GM18502 (cell line): Measurements from ENCODE around the gene MYF5.
"Not testable (repeated sequence)": the region's sequence is repeated elsewhere in the genome, so short reads cannot be mapped to it uniquely, and the experiment has no call there.

ENCODE experiments used
- ATAC-seq: cut with Tn5 transposase; IDR thresholded peaks from one replicate; pipeline ENCODE4 v1.9.1; 2021; ENCODE audit warnings: mild to moderate bottlenecking; ENCODE audit not compliant: unreplicated experiment, poor library complexity

MYF5 gene

DNA sequence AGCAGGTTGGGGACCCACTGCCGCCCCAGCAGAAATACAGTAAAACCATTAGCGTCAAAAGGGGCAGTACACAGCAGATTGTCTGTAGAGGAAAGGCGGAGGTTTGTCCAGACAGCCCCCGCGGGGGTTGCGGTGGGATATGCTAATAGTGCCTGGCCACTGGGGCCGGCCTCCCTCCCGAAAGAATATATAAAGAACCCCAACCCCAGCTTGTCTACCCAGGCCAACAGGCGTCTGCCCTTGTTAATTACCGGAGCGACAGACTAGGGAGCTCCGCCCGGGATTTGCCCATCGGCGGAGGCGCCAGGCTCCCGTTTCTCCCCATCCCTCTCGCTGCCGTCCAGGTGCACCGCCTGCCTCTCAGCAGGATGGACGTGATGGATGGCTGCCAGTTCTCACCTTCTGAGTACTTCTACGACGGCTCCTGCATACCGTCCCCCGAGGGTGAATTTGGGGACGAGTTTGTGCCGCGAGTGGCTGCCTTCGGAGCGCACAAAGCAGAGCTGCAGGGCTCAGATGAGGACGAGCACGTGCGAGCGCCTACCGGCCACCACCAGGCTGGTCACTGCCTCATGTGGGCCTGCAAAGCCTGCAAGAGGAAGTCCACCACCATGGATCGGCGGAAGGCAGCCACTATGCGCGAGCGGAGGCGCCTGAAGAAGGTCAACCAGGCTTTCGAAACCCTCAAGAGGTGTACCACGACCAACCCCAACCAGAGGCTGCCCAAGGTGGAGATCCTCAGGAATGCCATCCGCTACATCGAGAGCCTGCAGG lies at the start of gene MYF5:
MYF5 (plus strand) TSS at position 217 of the 774 bp plus-strand sequence; CDS start at position 369, 152 bp downstream.
- ATAC-seq, result no peak

DNA sequence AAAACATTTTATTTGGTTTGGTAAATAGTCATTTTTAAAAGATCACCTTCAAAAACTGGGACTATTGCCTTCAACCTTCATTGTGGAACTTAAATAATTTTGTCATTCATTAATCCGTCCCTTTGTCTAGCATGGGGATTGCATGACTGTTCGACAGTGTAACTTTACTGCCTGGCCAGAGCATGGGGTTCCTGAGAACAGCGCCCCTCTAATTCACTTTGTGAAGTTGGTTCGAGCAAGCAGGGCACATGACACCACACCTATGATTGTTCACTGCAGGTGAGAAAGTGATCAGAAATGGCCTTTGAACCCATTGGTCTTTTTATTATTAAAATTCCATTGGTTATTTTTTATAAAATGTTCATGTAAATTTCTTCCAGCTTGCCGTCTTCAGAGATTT lies 46.5 kb upstream of the MYF5 start:
- no peak for ATAC-seq

DNA sequence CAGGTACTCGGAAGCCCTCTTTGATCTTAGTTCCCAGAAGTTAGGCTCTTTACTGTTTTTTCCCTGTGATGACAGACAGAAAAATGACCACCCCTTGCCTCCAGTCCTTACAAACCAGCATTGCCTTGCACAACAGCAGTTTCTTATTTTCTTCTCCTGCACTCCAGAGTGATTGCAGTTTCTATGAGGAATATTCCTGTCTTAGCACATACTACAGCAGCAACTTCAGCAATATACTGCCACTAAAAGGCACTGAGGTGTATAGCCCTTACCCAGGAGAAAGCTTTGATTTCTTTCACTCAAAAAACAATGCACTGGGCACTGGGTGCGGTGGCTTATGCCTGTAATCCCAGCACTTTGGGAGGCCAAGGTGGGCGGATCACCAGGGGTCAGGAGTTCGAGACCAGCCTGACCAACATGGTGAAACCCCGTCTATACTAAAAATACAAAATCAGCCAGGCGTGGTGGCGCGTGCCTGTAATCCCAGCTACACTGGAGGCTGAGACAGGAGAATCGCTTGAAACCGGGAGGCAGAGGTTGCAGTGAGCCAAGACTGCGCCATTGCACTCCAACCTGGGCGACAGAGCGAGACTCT lies 40.6 kb upstream of the MYF5 start:
- ATAC-seq, result not testable (repeated sequence)

DNA sequence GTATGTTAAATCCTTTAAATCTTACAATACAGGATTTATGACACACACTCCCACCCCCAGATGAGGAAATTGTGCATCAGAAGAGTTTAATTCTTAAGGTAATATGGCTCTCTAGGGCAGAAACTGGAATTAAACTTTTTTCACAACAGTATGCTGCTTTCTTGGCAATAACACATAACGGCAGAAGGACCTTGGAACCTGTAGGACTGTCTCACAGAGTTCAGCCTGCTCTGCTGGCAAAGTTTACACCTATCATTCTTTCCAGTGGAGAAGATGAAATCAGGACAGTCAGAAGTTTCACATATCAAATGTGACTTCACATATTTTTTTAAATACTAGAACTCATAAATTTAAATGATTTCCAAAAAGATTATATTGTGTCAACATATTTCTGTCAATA lies 39.9 kb upstream of the MYF5 start:
- ATAC-seq, result no peak

DNA sequence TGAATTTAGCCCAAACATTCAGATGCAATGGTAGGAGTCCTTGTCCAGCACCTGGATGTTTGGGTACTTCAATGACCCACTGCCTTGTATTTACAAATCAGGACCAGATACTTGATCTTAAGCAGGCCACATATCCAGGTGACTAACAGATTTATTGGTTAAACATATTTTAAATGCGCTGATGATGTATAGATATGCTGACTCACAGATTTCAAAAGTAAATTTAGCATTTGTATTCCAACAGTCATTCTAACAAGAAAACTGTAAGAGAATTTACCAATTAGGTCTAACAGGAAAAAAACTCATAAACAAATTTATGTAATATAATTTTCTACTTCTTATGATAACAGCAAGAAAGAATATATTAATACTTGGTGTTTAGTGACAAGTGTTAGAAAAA lies 38.7 kb upstream of the MYF5 start:
- no peak for ATAC-seq

DNA sequence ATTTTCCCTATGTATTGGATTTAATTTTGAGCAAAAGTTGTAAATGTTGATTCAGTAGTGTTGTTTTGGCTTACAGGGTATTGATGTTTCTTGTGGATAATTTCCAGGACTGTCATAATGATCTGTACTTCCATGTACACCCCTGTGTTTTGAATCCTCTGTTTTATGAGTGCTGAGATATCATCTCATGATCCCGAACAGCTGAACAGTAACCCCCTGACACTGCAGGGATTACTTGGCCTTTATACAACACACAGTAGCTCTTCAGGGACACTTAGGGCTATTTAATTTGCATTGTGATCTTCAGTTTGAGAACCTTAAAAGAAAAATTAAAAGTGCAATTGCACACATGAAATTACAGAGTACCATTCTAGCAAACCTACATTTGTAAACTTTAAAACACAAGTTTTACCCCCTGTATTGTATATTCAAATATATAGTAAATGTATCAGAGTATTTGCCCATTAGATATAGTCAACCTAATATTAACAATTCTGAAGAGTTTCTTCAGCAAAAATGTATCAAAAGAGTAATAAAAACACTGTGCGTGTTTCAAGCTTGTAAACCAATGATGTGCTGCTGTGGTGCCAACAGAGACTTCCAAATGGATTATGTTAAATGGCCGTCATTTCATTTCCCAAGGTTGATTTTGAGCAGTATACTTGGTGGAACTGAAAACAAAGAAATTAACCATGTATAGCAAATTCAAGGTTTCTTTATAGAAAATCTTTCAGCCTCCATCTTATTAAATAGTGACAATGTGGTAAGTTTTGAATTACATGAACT lies 37.2 kb upstream of the MYF5 start:
- no peak for ATAC-seq

DNA sequence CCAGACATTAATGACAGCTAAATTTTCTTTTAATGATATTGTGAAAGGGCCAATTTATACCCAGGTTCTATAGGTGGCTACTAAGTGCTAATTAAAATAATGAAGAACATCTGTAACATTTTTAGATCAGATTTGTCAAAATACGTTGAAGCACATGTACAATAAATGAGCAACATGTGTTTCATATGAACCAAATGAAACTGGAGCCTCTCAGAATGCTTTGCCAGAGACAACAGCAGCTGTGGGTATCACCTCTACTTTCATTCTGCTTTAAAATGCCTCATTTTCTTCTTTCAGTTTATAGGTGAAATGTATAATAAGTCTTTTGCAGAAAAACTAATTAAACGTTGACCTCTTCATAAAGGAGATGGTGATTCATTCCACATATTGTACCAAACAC lies 35.4 kb upstream of the MYF5 start:
- peak; percentile 94 for ATAC-seq

DNA sequence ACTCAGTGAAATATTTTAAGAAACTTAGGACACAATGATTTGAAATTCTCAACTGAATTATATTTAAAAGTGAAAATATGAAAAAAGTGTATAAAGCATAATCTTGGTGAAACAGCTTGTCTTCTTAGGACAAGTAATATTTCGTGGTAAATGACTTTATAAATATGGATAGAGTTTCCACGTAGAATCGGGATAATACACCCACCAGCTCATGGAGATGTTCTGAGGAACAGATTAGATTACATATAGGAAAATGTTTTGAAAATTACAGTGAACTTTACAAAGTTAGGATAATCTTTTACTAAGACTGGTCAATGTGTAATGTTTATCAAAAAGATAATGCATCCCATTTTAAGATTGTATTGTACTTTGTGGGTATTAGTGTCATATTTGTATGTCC lies 34.9 kb upstream of the MYF5 start:
- ATAC-seq, result no peak

DNA sequence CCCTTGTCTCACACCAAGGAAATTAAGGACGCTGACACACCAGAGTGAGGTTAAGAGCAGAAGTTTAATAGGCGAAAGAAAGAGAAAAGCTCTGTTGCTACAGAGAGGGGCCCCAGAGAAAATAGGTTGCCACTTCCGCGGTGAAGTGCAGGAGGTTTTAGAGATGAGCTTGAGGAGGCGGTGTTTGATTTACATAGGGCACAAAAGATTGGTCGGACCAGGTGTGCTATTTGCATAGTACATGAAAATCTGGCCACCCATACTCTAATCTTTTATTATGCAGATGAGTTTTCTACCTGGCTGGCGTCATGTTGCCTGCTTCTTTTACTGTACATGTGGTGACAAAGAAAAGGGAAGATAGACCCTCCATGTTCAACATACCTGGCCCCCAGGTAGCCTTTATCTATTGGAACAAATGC lies 32.6 kb upstream of the MYF5 start:
- ATAC-seq, result no peak

DNA sequence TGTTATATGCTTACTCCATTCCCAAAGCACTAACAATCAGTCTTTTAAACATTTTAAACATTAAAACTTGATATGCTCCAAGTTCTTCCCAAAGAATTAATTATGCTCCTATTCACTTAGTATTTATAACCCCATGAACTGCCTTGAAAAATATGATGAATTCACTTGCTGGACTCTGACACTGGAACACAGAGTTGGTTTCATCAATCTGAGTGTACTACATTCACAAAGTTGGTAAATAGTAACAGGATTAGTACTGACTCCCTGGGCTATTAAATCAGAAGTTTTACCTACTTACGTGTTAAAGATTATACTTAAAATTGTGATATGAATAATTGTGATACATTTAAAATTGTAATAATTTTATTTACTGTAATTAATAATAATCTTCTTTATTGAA lies 26.6 kb upstream of the MYF5 start:
- ATAC-seq, result no peak

DNA sequence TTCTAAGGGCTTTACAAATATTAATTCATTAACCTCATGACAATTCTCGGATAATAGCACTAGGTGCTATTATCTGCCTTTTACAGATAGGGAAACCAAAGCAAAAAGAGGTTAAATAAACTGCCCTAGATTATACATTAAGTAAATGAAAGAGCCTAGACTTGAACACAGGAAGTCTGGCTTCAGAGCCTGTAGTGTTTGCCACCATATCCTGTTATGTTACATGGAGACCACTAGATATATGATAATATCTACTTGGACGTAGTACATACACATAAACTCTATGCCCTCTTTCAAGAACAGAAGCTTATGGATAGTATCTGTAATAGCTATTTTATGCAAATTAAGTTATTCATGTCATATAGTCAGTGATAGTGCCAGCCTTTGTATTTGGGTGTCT lies 26.2 kb upstream of the MYF5 start:
- ATAC-seq, result no peak

DNA sequence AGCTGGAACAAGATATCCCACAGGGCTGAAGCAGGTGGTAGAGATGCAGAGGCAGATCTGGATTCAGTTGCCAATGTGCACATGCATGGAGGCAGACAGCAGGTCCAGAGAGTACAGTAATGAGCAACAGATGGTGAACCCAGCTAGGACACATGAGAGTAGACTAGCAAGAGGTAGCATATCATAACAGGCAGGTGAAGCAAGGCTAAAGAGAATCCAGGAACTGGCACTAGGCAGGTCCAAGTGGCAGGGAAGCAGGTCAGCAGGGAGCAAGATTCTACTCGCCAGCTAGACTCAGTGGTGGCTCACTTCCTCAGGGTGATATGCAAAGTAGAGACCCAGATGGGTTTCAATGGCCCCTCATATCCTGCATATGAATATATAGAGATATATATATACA lies 24.6 kb upstream of the MYF5 start:
- ATAC-seq, result peak; percentile 73

DNA sequence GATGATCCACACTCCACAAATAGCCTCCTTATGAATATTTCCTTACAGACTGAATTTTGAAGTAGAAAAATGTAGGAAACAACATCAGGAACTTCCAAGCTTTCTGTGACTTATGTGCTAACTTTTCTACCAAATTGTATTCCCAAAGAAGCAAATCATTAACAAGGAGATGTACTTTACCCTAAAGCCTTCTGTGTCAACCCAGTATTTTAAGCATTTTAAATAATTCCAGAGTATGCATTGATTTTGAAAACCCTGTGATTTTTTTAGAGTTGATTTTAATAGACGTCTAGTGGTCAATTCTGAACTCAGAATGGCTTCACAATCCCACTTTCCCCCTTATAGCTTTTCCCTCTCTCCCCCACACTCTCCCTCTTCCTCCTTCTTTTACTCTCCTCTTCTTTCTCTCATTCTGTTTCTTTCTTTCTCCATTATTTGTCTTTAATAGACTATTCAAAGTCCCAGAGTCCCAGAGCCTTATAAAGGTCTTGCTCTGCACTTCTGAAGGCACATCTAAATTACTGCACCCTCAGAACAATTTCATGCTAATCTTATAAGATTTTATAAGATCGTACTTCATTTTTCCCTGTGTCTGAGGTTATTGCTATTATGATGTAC lies 19.3 kb upstream of the MYF5 start:
- no peak for ATAC-seq

DNA sequence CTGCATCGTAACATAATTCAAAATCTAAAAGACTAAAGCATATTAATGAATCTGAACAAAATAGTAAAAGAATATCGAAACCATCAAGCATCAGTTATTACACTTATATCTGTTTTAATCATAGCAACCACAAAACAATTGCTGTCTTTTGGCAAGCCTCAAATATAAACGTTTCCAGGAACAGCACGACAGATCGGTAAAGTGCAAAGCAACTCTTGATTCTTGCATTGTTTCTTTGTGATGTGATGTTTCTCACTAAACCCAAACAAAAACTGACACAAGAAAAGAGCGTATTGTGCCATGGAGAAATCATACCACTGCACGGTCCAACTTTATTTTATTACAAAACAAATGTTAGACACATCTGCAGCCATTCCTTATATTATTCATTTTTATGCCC lies 18.5 kb upstream of the MYF5 start:
- no peak for ATAC-seq

DNA sequence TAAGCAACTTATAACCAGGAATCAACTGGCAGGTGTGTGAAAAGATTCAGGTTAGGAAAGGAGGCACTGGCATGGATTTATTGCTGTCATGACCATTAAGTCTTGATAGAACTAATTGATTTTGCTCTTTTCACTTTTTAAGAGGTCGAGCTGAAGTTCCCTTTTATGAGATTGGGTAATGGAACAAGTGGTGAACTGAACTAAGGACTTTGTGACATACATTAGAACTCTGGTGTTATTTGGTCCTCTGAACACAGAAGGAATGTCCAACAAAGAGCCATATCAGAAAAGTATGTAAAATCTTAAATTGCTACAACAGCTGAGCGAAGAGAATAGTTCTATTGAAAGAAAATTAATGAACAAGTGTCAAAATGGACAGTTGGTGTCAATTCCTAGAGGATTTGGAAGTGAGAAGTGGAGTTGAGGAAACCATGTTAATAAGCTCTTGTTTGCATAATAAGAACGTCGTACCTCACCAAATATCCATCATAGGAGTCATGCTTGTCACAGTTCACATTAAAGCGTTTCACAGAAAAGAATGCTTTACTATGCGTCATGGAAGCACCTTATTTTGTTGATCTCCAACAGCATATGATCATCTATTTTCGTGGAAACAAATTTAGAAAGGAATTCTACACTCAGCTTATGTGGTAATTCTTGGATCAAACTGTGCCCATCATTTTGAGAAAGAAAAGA lies 17.7 kb upstream of the MYF5 start:
- ATAC-seq, result no peak

DNA sequence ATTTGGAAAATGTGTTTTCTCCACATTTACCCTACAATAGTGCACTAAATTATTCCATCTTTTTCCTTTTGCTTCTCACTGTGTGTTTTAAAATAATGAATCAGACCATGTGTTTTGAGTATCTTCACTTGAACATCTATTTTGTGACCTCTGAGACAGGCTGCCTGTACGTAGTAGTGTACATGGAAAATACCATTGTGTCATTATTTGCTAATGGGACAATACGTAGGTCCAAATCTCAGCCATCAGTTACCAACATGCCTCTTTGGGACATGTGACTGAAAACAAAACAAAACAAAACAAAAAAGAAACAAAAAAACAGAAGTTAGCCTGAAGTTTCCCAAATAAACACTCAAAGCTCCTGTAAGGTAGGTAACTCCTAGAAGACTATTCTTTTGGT lies 16.4 kb upstream of the MYF5 start:
- ATAC-seq, result no peak

DNA sequence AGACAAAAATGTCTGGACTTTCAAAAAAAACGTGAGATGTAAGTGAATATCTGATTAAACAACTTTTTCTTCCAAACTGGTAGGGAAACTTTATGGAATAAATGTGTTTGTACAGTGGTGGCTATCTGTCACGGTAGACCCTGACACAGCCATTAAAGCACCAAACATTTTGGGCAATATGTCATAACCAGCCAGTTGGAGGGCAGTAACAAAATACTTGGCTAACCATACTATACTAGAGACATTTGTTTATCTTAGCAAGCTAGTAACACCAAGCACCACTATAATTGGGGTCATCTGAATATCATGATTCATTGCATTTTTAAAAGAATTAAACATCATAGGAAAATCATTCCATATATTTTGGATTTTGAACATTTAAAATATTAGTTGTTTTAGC lies 15.3 kb upstream of the MYF5 start:
- no peak for ATAC-seq

DNA sequence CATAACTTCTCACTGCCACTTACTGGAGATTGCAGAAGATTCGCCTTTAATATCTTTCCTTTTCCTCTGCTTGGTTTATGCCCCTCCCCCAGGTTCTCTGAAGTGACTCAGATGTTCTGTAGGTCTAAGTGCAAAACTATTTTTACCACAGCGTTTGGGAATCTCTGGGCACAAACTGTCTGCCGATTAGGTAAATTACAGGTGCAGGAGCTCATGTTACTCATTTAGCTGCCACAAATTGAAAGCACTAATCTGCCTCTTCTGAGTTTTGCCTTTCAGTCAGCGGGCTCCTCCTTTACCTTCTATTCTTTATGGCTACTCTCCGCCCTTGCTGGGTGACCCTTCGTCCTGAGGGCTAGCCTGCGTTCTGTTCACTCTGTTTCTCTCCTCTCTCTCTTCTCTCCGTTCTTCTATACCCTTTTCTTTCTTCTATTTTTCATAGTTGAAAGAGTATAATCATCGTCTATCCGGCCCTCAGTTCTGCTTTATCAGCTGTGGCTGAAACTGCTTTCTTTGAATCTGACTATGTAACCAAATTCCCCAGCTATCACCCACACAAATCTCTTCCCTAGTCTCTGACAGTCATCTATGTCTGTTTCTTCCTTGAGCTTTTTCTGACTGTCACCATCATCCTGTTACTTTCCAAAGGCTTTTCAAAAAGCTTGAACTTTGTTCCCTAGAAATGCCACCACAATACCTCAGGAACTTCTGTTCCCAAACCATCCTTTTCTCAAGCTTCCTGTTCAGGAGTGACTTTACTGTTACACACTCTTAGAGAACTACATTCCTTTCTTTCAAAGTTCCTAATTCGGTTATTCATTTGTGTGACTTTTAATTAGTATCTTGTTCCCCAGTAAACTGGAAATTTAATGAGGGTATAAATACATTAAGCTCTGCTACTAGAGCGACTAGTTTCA lies 13.6 kb upstream of the MYF5 start:
- peak; percentile 94 for ATAC-seq

DNA sequence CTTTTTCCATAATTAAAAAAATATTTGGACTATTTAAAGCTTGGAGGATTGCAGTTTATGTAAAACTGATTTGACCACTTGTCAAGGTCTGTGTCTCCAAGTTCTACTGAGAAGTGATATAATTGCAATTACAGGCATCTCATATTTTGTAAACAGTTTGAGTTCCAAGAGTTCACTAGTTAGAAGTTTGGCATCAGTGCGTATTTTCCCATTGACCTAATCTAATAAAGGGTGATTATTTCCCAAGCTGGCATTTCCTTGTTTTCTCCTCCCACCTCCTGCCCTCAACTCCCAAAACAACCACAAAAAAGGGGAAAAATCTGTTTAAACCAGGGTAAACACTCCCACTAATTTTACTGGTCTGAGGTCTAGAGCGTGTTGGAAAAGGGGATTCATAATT lies 12.3 kb upstream of the MYF5 start:
- no peak for ATAC-seq
